IPS-NIHi11 (cell line): ENCODE measurements around the gene CLEC4M.
A peak's percentile ranks its signal among the peaks of the same experiment; 100 is the strongest.
"Not testable (repeated sequence)": the region's sequence is repeated elsewhere in the genome, so short reads cannot be mapped to it uniquely, and the experiment has no call there.

Source experiments
- DNase-seq: peaks from one replicate; pipeline ENCODE4 v3.0.0; 2012; ENCODE audit warnings: mixed read lengths, low spot score

The CLEC4M gene

DNA sequence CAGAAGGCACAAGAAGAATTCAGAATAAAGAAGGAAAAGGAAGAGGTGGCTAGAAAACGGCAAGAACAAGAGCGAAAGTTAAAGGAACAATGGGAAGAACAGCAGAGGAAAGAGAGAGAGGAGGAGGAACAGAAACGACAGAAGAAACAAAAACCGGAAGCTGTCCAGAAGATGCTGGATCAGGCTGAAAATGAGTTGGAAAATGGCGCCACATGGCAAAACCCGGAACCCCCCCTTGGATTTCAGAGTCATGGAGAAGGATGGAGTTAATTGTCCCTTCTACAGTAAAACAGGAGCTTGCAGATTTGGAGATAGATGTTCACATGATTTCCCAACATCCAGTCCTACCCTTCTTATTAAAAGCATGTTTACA lies 22.4 kb upstream of the CLEC4M start:
- DNase-seq = no peak

DNA sequence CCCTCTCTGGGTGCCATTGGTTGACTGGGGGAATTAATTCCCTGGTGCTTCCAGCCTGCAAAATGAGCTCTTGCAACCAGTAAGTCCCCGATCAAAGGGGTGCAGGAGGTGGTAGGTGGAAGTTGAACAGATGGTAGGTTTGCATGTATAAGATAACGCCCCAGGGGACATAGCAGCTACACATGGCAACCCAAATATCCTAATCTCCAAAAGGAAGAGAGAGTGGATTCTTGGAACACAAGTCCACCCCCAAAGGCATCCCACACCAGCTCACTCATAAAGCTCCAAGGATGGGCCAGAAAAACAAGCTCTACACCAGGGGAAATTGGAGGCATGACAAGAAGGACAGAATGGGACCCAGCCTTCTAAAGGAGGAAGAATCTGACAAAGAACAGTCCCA lies 20.5 kb upstream of the CLEC4M start:
- DNase-seq = no peak

DNA sequence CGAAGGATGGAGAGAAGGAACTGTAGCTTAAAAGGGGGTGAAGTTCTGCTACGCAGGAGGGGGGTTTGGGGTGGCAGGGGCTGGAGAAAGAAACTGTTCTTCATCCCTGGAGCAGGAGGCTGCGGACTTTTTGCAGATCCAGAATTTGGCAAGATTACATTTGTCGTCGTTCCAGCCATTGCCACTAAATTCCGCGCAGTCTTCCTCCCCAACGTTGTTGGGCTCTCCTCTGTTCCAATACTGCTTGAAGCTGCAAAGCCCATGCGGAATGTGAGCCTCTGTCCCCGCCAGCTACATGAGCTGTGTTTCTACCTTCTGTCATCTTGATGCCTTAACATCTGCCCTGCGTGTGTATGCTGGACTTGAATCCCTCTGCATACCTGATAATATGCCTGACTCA lies 20.1 kb upstream of the CLEC4M start:
- DNase-seq = no peak

DNA sequence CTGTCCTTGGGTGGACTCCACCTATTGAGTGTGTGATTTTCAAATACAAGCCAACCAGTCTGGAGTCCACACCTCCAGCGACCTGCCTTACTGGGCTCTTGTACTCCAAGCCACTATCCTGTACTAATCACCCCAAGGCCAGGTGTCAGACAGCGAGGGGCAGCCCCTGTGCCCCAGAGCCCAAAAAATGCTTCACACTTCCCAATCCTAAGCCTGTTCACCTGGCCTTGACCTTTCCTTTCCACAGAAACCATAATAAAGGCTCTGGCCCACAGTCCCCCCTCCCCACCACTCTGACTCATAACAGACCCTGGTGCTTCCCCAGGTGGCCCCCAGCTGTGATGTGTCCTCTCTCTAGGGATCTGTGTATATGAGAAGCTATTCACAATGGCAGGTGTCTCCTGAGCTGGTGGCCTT lies 19.6 kb upstream of the CLEC4M start:
- DNase-seq = no peak

DNA sequence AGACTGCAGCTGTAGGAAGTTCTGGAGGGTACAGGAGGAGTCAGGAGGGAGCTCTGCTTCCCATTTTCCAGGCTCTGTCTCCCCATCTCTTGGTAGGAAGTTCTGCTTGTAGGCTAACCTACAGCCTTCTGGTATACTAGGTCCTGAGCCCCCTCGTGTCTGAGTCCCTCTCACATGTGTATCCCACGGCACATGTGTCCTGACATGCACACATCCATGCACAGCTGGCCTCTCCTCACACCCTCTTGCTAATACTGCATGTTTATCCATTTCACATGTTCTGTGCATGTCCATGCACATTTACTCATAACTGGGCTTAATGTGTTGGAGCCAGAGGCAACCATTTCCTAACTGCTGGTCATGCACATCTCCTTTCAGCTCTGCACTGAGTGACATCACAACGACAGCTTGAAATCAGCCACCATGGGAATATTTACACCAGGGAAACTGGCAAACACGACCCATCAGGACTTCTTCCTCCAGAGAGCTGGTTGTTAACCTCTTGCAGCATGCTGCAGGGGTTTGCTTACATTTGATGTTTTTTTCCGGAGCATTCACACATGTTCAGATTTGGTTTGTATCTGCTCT lies 18.8 kb upstream of the CLEC4M start:
- no peak for DNase-seq

DNA sequence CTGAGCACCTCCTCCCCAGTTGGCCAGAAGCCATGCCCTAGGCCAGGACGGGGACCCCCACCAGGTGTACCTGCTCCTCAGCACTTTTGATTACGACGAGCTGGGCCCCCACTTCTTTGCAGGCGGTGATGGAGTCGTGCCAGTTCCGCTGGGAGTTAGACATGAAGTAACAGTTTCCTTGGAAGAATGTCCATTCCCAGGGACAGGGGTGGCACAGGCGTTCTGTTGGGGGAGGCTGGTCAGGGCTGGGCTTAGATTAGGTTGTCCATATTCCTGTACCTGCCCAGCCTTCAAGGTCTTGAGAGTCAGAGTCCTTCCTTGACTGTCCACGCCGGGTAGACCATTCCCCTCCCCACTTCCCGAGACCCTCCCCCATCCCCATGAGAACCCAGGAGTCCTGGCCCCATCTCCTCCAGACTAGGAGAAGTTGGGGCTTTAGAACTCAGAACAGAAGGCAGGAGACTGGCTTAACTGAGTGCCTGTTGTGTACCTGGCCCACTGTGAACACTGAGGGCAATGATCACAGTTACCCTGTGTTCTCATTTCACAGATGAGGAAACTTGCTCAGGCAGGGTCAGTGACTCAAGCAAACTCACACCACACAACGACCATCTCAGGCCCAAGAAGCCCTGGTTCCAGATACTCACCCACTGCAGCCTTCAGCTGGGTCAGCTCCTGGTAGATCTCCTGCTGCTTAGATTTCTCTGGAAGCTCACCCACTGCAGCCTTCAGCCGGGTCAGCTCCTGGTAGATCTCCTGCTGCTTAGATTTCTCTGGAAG lies 18.0 kb upstream of the CLEC4M start:
- DNase-seq = no peak

DNA sequence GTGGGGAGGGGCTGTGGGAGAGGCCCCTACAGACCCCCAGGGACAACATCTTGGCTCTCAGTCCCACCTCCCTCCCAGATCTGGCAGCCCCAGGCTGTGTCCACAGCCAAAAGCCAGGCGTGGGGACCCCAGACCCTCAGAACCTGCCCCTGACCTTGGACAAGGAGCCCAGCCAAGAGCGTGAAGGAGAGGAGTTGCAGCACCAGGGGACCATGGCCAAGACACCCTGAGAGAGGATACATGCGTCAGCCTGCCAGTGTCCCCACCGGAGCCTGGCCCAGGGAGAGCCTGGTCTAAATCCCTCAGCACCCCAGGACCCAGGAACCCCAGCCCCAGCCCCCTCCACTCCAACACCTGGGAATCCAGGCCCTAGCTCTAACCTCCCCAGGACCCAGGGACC lies 16.7 kb upstream of the CLEC4M start:
- DNase-seq = not testable (repeated sequence)

DNA sequence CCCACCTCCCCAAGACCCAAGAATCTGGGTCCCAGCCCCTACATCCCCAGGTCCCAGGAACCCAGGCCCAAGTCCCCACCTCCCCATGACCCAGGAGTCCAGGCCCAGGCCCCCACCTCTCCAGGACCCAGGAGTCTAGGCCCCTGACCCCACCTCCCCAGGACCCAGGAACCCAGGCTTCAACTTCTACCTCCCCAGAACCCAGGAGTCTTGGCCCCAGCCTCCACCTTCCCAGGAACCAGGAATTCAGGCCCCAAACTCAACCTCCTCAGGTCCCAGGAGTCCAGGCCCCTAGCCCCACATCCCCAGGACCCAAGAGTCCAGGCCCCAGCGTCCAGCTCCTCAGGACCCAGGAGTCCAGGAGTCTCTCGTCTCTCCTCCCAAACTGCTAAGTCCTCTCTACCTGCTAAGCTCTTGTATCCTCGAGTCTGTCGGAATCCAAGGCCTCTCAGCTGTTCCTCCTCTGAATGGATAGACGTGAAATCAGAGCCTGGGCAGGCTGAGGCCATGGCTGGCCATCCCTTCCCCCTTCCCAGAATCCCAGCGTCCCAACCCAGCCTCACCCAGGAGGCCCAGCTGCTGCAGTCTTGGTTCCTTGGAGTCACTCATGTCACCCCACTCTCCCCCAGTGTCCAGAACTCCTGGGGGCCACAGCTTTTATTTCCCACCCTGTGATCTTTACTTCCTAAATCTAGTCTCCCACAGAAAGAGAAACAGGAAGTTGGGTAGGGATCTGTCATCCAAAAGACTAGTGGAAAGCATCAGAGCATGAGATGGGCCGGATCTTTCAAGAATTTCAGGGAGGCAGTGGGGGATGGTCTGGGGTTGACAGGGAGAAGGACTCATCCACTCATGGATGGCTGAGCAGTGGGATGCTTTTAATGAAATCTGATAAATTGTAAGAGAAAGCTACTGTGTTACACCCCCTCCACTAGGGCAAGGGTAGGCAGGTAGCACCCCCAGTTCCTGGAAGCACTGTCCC lies 15.8 kb upstream of the CLEC4M start, which contains the start of gene CD209:
TSS of gene CD209 (minus strand) at position 632 of the 982 bp plus-strand sequence. CDS start at position 609, 23 bp downstream.
- no peak for DNase-seq

DNA sequence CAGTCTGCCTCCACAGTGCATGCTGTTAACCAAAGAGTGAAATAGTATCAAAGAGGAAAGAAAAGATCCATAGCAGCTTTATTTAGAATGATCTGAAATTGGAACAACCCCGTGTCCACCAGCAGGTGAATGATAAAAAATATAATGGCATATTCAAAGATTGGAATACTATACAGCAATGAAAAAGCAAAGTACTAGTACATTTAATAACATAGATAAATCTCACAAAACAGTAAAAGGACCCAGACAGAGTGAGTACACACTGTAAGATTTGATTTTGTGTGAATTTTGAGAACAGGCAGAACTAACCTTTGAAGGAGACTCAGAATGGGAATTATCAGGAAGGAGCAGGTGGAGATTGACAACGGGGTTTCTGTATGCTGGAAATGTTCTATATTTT lies 14.9 kb upstream of the CLEC4M start:
- no peak for DNase-seq

DNA sequence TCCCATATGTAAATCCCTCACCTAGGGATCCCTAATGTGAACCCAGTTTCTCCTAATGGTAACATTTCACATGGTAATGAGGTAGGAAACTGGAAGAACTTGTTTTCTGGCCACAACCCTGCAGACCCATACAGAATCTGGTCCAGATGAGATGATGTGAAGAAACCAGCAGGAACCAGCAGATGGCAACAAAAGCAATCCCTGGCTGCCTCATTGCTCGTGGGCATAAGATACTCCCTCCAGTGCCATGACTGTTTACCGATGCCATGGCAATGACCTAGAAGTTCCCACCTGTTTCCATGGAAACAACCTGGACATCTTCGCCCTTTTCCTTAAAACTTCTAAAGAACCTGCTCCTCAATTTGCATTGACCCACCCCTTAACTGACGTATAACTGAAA lies 14.3 kb upstream of the CLEC4M start:
- DNase-seq = peak; percentile 69

DNA sequence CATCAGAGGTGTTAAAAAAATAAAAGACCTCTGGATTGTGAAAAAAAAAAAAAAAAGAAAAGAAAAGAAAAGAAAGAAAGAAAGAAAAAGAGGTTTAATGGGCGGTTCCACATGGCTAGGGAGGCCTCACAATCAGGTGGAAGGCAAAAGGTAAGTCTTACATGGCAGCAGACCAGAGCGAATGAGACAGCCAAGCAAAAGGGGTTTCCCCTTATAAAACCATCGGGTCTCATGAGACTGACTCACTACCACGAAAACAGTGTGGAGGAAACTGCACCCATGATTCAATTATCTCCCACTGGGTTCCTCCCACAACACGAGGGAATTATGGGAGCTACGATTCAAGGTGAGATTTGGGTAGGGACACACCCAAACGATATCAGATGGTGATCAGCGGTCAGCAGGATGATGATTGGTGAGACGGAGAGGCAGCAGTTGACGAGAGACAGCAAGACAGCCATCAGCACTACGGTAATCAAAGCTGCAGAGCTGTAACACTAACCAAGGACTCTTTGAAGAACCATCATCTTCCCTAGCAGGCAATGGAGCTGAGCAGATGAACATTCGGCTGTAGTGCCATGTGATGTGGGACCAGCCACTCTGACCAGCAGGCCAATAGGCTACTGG lies 11.8 kb upstream of the CLEC4M start:
- DNase-seq = no peak

DNA sequence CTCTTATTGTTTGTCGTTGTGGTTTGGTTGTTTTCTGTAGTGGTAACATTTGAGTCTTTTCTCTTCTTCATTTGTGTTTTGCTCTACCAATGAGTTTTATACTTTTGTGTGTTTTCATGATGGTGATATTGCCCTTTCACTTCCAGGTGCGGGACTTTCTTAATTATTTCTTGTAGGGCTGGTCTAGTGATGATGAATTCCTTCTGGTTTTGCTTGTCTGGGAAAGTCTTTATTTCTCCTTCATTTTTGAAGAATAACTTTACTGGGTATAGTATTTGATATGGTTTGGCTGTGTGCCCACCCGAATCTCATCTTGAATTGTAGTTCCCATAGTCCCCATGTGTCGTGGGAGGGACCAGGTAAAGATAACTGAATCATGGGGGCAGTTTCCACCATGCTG lies 6.8 kb upstream of the CLEC4M start:
- no peak for DNase-seq

DNA sequence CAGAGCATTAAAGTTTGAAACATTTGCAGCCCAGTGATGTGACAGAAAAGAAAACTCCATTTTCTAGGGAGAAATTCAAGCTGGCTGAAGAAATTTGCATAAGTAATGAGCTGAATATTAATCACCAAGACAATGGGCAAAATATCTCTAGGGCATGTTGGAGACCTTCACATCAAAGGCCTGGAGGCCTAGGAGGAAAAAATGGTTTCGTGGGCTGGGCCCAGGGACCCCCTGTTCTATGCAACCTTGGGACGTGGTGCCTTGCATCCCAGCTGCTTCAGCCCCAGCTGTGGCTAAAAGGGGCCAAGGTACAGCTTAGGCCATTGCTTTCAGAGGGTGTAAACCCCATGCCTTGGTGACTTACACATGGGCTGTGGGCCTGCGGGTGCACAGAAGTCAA lies 5.7 kb upstream of the CLEC4M start:
- no peak for DNase-seq

DNA sequence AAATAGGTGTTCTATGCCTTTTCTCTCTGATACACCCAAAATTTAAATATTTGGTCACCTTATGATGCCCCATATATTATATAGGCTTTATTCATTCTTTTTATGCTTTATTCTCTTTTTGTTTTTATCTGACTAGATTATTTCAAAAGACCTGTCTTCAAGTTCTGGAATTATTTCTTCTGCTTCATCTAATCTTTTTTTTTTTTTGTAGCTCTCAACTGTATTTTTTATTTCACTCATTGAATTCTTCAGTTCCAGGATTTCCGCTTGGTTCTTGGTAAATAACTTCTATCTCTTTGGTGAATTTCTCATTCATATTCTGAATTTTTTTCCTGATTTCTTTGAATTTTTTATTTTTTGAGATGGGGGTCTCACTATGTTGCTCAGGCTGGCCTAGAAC lies 3.9 kb upstream of the CLEC4M start:
- no peak for DNase-seq

DNA sequence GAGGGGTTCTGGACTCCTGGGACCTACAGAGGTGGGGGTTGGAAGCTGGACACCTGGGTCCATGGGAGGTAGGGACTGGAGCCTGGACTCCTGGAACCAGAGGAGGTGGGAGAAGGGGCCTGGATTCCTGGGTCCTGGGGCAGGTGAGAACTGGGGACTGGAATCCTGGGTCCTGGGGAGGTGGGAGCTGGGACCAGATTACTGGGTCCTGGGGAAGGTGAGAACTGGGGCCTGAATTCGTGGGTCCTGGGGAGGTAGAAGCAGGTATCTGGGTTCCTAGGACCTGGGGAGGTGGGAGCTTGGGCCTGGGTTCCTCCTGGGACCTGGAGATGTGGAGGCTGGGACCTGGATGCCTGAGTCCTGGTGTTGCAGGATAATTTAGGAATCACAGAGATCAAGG lies 653 bp downstream of the CLEC4M start:
- no peak for DNase-seq

DNA sequence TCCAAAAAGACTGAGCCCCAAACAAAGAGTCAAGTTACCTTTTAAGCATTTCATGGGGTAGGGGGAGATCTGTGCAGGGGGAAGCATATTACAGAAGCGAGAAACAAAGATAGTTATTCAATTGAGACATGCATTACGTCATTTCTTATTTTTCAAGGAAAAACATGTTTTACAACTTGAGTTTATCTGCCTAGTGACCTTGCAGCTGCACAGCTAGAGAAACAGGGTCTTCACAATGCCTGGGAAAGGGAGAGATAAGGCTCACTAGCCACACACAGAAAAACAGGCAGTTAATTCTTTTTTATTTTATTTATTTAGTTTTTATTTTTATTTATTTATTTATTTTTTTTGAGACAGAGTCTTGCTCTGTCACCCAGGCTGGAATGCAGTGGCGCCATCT lies 1.1 kb downstream of the CLEC4M start:
- DNase-seq = not testable (repeated sequence)

DNA sequence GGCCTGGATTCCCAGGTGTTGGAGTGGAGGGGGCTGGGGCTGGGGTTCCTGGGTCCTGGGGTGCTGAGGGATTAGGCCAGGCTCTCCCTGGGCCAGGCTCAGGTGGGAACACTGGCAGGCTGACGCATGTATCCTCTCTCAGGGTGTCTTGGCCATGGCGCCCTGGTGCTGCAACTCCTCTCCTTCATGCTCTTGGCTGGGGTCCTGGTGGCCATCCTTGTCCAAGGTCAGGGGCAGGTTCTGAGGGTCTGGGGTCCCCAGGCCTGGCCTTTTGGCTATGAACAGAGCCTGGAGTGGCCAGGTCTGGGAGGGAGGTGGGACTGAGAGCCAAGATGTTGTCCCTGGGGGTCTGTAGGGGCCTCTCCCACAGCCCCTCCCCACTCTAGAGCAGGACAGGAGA lies 2.0 kb downstream of the CLEC4M start:
- not testable (repeated sequence) for DNase-seq

DNA sequence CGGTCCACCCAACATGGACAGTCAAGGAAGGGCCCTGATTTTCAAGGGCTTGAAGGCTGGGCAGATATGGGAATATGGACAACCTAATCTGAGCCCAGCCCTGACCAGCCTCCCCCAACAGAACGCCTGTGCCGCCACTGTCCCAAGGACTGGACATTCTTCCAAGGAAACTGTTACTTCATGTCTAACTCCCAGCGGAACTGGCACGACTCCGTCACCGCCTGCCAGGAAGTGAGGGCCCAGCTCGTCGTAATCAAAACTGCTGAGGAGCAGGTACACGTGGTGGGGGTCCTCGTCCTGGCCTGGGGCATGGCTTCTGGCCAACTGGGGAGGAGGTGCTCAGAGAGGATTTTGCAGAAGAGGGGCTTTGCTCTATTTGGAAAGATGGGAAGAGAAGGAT lies 3.5 kb downstream of the CLEC4M start:
- DNase-seq = no peak

DNA sequence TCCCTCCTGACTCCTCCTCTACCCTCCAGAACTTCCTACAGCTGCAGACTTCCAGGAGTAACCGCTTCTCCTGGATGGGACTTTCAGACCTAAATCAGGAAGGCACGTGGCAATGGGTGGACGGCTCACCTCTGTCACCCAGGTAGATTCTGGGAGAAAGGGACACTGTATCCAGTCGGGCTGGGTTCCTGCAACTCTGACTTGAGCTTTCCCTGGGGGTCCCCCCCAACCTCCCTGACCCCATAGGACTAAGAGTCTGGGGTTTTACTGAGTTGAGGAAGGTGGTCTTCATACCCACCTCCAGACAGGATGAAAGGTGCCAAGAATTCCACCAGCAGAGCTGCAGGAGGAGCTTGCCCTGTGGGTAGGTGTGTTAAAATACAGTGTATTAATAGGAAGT lies 4.4 kb downstream of the CLEC4M start:
- DNase-seq = no peak

DNA sequence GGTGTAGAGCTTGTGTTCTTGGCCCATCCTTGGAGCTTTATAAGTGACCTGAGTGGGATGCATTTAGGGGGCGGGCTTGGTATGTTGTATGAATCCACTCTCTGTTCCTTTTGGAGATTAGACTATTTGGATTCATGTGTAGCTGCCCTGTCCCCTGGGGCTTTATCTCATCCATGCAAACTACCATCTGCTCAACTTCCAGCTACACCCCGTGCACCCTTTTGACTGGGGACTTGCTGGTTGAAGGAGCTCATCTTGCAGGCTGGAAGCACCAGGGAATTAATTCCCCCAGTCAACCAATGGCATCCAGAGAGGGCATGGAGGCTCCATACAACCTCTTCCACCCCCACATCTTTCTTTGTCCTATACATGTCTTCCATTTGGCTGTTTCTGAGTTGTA lies 6.1 kb downstream of the CLEC4M start:
- DNase-seq = no peak

DNA sequence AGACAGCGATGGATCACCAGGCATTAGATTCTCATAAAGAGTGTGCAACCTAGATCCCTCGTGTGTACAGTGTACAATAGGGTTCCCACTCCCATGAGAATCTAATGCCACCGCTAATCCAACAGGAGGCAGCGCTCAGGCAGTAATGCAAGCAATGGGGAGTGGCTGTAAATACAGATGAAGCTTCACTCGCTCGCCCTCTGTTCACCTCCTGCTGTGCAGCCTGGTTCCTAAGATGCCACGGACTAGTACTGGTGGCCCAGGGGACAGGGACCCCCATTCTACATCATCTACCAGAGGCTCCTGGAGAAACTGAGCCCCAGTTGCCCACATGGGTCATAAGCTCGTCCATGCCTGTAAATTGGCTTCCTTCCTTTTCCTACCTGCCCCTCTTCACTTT lies 8.0 kb downstream of the CLEC4M start:
- DNase-seq = no peak

DNA sequence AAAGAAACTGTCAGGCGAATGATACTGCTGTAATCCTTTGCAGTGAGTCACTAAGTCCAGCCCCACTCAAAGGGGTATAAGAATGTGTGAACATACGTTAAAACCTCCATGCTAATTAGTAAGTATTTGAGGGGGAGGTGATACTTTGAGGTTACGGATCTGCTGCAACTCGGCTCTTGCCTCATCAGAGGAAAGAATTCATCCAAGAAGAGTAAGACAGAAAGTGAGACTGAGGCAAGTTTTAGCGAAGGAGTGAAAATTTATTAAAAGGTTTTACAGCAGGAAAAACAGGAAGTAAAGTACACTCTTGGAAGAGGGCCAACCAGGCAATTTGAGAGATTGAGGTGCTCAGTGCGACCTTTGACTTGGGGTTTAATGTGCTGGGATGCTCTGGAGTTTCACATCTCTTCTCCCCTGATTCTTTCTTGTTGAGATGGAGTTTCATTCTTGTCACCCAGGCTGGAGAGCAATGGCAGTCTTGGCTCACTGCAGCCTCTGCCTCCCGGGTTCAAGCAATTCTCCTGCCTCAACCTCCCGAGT lies 9.8 kb downstream of the CLEC4M start:
- DNase-seq = no peak
